ENCODE measurements around the gene RPS6KA1.
"Not testable (repeated sequence)": the region's sequence is repeated elsewhere in the genome, so short reads cannot be mapped to it uniquely, and the experiment has no call there.

RPS6KA1 gene

DNA sequence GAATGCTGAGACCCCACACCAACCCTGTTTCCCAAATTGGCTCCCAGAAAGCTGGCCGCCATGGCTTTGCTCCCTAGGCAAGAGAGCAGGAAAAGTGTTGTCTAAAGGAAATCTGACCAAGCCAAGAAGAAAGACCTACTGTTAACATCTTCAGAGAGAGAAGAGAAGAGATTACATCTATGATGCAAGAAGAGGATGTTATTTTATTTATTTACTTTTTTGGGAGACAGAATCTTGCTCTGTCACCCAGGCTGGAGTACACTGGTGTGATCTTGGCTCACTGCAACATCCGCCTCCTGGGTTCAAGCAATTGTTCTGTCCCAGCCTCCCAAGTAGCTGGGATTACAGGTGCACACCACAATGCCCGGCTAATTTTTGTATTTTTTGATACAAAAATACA, 35.6 kb upstream of the RPS6KA1 start:
- Histone ChIP-seq H3K27me3 (replicated peaks; ENCODE audit: control insufficient read depth, insufficient read depth, low read length) (no peaks in the 10 kb centered on the region), H3K36me3 (ENCODE audit: control insufficient read depth, insufficient read depth, low read length) (no peaks in the 10 kb centered on the region), H3K4me3 (replicated peaks; ENCODE audit: low read depth, low read length) (no peak overlapping the region)
- TF ChIP-seq, protein P1, sequence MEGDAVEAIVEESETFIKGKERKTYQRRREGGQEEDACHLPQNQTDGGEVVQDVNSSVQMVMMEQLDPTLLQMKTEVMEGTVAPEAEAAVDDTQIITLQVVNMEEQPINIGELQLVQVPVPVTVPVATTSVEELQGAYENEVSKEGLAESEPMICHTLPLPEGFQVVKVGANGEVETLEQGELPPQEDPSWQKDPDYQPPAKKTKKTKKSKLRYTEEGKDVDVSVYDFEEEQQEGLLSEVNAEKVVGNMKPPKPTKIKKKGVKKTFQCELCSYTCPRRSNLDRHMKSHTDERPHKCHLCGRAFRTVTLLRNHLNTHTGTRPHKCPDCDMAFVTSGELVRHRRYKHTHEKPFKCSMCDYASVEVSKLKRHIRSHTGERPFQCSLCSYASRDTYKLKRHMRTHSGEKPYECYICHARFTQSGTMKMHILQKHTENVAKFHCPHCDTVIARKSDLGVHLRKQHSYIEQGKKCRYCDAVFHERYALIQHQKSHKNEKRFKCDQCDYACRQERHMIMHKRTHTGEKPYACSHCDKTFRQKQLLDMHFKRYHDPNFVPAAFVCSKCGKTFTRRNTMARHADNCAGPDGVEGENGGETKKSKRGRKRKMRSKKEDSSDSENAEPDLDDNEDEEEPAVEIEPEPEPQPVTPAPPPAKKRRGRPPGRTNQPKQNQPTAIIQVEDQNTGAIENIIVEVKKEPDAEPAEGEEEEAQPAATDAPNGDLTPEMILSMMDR (IDR thresholded peaks at IDR 0.05; ENCODE audit: insufficient read depth, low read length, poor library complexity, severe bottlenecking): no peak
- no peak for DNase-seq (ENCODE audit: extremely low read depth, insufficient read length)

DNA sequence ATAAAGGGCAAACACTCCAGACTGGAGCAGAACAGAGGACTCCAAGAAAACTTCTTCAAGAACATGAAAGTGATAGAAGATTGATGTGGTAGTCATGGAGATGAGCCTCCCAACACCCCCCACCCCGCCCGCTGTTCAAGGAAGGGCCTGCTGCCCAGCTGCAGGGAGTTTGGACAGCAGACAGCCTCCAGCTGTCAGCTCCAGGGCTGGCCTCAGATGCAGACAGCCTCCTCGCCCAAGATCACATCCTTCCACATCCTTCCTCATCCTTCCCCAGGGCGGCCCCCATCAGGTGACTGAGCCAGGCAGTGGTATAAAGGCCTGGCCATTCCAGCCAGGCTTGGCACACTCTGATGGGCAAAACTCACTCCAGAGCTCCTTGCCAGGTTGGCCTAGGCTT, 32.7 kb upstream of the RPS6KA1 start:
- no peak for DNase-seq (ENCODE audit: extremely low read depth, insufficient read length)
- TF ChIP-seq, protein P1 (IDR thresholded peaks at IDR 0.05; ENCODE audit: insufficient read depth, low read length, poor library complexity, severe bottlenecking): no peak
- Histone ChIP-seq H3K4me3 (replicated peaks; ENCODE audit: low read depth, low read length) (no peak overlapping the region), H3K27me3 (replicated peaks; ENCODE audit: control insufficient read depth, insufficient read depth, low read length) (no peaks in the 10 kb centered on the region), H3K36me3 (ENCODE audit: control insufficient read depth, insufficient read depth, low read length) (no peaks in the 10 kb centered on the region)

DNA sequence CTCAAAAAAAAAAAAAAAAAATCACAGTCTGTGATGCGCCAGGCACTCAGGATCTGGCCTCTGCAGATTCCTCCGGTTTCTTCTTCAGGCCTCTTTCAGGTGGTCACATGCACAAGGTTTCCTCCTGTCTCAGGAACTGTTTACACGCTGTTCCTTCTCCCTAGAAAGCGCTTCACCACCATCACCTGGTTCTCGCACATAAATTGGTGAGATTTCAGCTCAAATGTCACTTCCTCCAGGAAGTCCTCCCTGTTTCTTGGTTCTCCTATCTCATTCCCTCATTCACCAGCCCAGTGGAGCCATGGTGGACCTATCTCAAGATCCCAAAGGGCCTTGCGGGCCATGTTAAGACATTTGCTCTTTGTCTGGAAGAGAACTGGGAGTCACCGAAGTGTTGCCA, 30.7 kb upstream of the RPS6KA1 start:
- no peak overlapping the region for H3K4me3 ChIP-seq (replicated peaks; ENCODE audit: low read depth, low read length)
- DNase-seq (ENCODE audit: extremely low read depth, insufficient read length): no peak
- TF ChIP-seq, protein P1 (IDR thresholded peaks at IDR 0.05; ENCODE audit: insufficient read depth, low read length, poor library complexity, severe bottlenecking): no peak
- no peaks in the 10 kb centered on the region for H3K27me3 ChIP-seq (replicated peaks; ENCODE audit: control insufficient read depth, insufficient read depth, low read length)
- H3K36me3 ChIP-seq (ENCODE audit: control insufficient read depth, insufficient read depth, low read length): no peaks in the 10 kb centered on the region

DNA sequence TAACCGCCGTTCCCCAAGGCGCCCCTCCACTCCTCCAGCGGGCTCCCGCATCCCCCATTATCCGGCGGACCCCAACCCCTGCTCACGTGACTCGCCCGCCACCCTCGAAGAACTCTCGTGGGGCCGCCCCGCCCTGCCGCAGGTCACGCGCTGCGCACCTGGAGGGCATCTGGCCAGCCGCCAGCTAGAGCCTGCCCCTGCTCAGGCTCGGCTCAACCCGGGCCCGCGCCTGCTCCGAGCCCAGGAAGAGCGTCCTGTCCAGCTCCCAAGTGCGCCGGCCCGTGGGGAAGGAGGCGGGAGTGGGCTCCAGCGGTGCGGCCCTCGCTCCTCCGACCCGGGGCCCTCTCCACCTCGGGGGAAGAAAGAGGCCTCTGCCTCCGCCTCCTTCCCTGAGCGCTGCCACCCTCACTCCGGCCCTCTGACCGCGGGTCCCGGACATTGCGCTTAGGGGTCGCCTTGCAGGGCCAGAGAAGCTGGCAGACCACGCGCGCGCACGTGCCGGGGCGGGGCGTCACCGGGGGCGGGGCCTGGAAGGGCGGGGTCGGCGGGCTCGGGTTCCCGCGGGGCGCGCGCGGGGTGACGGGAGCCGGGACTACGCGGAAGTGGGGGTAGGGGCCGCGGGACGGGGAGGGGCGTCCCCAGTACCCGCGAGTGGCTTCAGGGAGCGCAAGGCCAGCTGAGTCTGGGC, 28.9 kb upstream of the RPS6KA1 start:
- no peaks in the 10 kb centered on the region for H3K36me3 ChIP-seq (ENCODE audit: control insufficient read depth, insufficient read depth, low read length)
- peak overlapping the region; percentile 82 for H3K4me3 ChIP-seq (replicated peaks; ENCODE audit: low read depth, low read length)
- H3K27me3 ChIP-seq (replicated peaks; ENCODE audit: control insufficient read depth, insufficient read depth, low read length): no peaks in the 10 kb centered on the region
- TF ChIP-seq, protein P1 (IDR thresholded peaks at IDR 0.05; ENCODE audit: insufficient read depth, low read length, poor library complexity, severe bottlenecking): no peak
- DNase-seq (ENCODE audit: extremely low read depth, insufficient read length): peak; percentile 92

DNA sequence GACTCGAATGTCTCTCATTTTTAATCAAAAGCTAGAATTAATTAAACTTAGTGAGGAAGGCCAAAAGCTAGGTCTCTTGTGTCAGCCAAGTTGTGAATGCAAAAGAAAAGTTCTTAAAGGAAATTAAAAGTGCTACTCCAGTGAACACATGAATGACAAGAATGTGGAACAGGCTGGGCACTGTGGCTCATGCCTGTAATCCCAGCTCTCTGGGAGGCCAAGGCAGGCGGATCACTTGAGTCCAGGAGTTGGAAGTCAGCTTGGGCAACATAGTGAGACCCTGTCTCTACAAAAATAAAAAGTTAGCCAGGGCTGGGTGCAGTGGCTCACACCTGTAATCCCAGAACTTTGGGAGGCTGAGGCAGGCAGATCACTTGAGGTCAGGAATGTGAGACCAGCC, 18.9 kb upstream of the RPS6KA1 start:
- not testable (repeated sequence) for H3K4me3 ChIP-seq (replicated peaks; ENCODE audit: low read depth, low read length); DNase-seq (ENCODE audit: extremely low read depth, insufficient read length); H3K36me3 ChIP-seq (ENCODE audit: control insufficient read depth, insufficient read depth, low read length)

DNA sequence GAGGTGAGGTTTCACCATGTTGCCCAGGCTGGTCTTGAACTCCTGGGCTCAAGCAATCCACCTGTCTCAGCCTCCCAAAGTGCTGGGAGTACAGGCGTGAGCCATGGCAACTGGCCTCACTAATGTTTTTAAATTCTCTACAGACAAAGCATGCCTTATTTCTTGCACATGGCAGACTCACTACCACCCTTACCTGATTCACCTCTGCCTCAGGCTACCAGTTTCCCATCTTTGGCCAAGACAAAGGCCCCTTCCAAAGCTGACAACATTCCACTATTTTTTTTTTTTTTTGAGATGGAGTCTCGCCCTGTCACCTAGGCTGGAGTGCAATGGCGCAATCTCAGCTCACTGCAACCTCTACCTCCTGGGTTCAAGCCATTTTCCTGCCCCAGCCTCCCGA, 13.7 kb upstream of the RPS6KA1 start:
- DNase-seq (ENCODE audit: extremely low read depth, insufficient read length); H3K4me3 ChIP-seq (replicated peaks; ENCODE audit: low read depth, low read length); H3K27me3 ChIP-seq (replicated peaks; ENCODE audit: control insufficient read depth, insufficient read depth, low read length); H3K36me3 ChIP-seq (ENCODE audit: control insufficient read depth, insufficient read depth, low read length): not testable (repeated sequence)

More for the DNA sequence above, 18.9 kb upstream of the RPS6KA1 start:
- not testable (repeated sequence) for H3K27me3 ChIP-seq (replicated peaks; ENCODE audit: control insufficient read depth, insufficient read depth, low read length)
